IPS-18a (cell line): ENCODE data around the gene POLR3E.

Experiments
- H3K27ac ChIP-seq: one replicate; pipeline ENCODE4 v1.5.1; 2013; ENCODE audit warnings: low read length
- H3K27me3 ChIP-seq: one replicate; pipeline ENCODE4 v1.6.1; 2013; ENCODE audit warnings: mild to moderate bottlenecking, low read length; ENCODE audit not compliant: control insufficient read depth, insufficient read depth
- H3K36me3 ChIP-seq: one replicate; pipeline ENCODE4 v1.6.1; 2013; ENCODE audit warnings: low read depth, low read length; ENCODE audit not compliant: control insufficient read depth
- H3K4me1 ChIP-seq: one replicate; pipeline ENCODE4 v1.6.1; 2013; ENCODE audit warnings: low read depth, low read length; ENCODE audit not compliant: control insufficient read depth
- H3K4me3 ChIP-seq: one replicate; pipeline ENCODE4 v1.5.1; 2013; ENCODE audit warnings: low read length
- H3K9ac ChIP-seq: one replicate; pipeline ENCODE4 v1.6.1; 2013; ENCODE audit warnings: mild to moderate bottlenecking, low read length, moderate library complexity
- H3K9me3 ChIP-seq: one replicate; pipeline ENCODE4 v1.6.1; 2013; ENCODE audit warnings: low read depth, low read length; ENCODE audit not compliant: control insufficient read depth

The POLR3E gene

DNA sequence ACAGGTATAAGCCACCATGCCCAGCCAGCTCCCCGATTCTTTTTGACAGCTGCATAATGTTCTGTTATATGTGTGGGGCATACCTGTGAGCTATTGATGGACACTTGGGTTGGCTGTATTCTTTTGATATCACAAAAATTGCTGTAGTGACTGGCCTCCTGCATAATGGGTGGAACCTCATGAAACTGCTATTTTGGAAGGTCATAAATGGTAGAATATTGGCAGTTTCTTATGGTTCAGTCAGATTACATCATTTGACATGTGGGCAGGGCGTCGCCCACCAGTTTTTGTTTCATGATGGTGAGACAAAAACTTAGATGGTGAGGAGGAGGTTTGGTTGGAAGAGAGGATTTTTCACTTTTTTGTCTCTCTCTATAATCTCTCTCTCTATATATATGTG is 26.7 kb upstream of the POLR3E start:
- H3K36me3 ChIP-seq: peaks cover 6% of the 10 kb centered on the region

DNA sequence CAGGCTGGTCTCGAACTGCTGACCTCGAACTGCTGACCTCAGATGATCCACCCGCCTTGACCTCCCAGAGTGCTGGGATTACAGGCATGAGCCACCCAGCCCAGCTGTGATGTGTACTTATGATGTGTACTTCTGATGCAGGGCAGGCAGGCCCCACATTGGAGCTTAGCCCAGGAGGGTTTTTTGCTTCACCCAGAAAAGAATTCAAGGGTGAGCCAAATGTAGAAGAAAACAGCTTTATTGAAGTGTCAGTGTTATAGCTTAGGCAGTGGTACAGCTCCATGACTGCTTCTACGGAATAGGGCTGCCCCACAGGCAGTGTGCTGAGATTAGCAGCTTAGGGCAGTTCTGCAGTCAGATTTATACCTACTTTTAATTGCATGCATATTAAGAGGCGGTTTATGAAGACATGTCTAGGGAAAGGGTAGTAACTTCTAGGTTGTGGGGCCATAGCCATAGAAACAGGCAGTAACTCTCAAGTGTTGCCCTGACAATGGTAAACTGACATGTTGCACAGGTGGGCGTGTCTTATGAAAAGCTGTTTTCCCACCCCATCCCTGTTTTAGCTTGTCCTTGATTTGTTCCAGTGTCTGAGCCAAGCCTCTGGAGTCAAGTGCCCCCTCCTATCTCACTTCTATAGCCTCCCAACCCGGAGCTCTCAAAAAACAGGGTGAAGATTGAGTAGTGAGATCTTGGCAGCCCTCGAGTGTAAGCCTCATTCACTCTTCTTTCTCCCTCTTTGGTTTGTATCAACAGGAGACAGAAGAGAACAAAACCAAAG is 24.1 kb upstream of the POLR3E start:
- H3K9ac ChIP-seq: no peak overlapping the region
- peaks cover 6% of the 10 kb centered on the region for H3K36me3 ChIP-seq
- no peaks in the 10 kb centered on the region for H3K27me3 ChIP-seq
- no peaks in the 10 kb centered on the region for H3K4me1 ChIP-seq
- no peaks in the 10 kb centered on the region for H3K9me3 ChIP-seq
- no peak overlapping the region for H3K4me3 ChIP-seq
- H3K27ac ChIP-seq: no peak overlapping the region

More for the DNA sequence above, 26.7 kb upstream of the POLR3E start:
- Histone ChIP-seq H3K9ac (no peak overlapping the region), H3K9me3 (no peaks in the 10 kb centered on the region), H3K27ac (no peak overlapping the region), H3K4me3 (no peak overlapping the region), H3K4me1 (no peaks in the 10 kb centered on the region), H3K27me3 (no peaks in the 10 kb centered on the region)

- H3K9ac ChIP-seq: no peak overlapping the region
Measured at GRCh38 chr16:22274916-22275315, 22.3 kb upstream of the POLR3E start.

GRCh38 chr16:22278441-22279230 is 18.6 kb upstream of the POLR3E start:
- no peaks in the 10 kb centered on the region for H3K9me3 ChIP-seq
- no peaks in the 10 kb centered on the region for H3K4me1 ChIP-seq
- peaks cover 9% of the 10 kb centered on the region for H3K36me3 ChIP-seq
- H3K27me3 ChIP-seq: no peaks in the 10 kb centered on the region
- no peak overlapping the region for H3K9ac ChIP-seq
- no peak overlapping the region for H3K4me3 ChIP-seq
- no peak overlapping the region for H3K27ac ChIP-seq

More at GRCh38 chr16:22274916-22275315, 22.3 kb upstream of the POLR3E start:
- H3K4me1 ChIP-seq: no peaks in the 10 kb centered on the region
- H3K9me3 ChIP-seq: no peaks in the 10 kb centered on the region
- no peak overlapping the region for H3K27ac ChIP-seq
- H3K27me3 ChIP-seq: no peaks in the 10 kb centered on the region
- H3K4me3 ChIP-seq: no peak overlapping the region
- peaks cover 6% of the 10 kb centered on the region for H3K36me3 ChIP-seq

GRCh38 chr16:22282254-22282892 is 14.8 kb upstream of the POLR3E start:
- Histone ChIP-seq H3K27ac (no peak overlapping the region), H3K27me3 (no peaks in the 10 kb centered on the region), H3K9ac (no peak overlapping the region), H3K4me1 (peaks cover 7% of the 10 kb centered on the region), H3K9me3 (no peaks in the 10 kb centered on the region), H3K4me3 (no peak overlapping the region), H3K36me3 (peaks cover 6% of the 10 kb centered on the region)

- peaks cover 7% of the 10 kb centered on the region for H3K4me1 ChIP-seq
- H3K4me3 ChIP-seq: no peak overlapping the region
- no peak overlapping the region for H3K27ac ChIP-seq
- no peak overlapping the region for H3K9ac ChIP-seq
- no peaks in the 10 kb centered on the region for H3K27me3 ChIP-seq
- no peaks in the 10 kb centered on the region for H3K9me3 ChIP-seq
- H3K36me3 ChIP-seq: peaks cover 6% of the 10 kb centered on the region
Measured at GRCh38 chr16:22284637-22285036, 12.6 kb upstream of the POLR3E start.

DNA sequence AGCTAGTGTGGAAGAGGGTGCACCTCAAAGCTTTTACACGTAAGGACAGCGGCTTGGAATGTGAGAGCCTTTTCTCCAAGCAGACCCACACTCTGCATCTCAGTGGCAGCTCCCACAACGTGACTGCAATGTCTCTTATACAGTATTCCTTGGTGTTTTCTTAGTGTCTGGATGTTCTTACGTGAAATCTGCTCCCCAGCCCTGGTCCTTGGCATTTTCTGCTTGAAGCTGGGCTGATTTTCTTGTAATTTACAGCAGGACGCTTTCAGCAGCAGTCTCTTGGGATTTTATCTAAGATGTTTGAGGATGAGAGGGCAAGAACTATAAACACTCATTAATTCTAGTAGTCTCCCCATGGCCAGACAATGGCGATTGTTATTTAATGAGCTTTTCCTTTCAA is 12.1 kb upstream of the POLR3E start:
- Histone ChIP-seq H3K4me3 (no peak overlapping the region), H3K36me3 (peaks cover 6% of the 10 kb centered on the region), H3K4me1 (peaks cover 7% of the 10 kb centered on the region), H3K9ac (no peak overlapping the region), H3K27me3 (no peaks in the 10 kb centered on the region), H3K27ac (no peak overlapping the region), H3K9me3 (no peaks in the 10 kb centered on the region)

DNA sequence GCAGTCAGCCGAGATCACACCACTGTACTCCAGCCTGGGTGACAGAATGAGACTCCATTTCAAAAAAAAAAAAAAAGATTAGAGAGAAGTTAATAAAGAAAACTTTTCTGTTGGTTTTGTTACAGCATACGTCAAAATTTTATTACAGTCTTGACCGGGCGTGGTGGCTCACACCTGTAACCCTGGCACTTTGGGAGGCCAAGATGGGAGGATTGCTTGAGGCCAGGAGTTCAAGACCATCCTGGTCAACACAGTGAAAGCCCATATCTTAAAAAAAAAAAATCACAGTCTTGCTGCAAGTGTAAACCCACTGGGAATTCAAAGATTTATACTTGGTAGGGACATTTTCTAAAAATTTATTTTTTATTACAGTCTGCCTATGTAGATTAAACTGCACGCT is 6.2 kb upstream of the POLR3E start:
- H3K27me3 ChIP-seq: no peaks in the 10 kb centered on the region

DNA sequence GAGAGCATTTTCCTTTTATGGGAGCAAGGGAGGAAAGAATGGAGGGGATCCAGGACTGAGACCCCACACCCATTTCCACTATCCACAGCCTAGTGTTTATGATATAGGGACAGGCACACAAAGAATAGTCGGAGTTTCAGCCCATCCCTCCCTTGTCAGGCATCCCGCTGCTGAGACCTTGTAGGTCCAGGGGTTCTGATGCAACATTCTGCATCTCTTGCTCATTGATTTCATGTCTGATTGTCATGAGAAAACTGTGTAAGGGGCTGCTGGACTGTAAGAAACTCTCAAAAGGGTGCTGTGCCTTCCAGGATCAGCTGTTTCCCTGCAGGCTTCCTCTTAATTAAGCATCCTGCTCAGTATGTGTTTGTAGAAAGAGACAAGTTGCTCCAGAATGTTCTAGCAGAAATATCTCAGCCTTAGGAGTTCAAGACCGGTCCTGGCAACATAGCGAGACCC is 5.3 kb upstream of the POLR3E start:
- Histone ChIP-seq H3K27me3 (no peaks in the 10 kb centered on the region), H3K36me3 (no peaks in the 10 kb centered on the region), H3K27ac (no peak overlapping the region), H3K4me1 (no peaks in the 10 kb centered on the region), H3K4me3 (no peak overlapping the region), H3K9me3 (no peaks in the 10 kb centered on the region), H3K9ac (no peak overlapping the region)

More for the DNA sequence above, 6.2 kb upstream of the POLR3E start:
- Histone ChIP-seq H3K9ac (no peak overlapping the region), H3K36me3 (no peaks in the 10 kb centered on the region), H3K4me1 (no peaks in the 10 kb centered on the region), H3K27ac (no peak overlapping the region), H3K9me3 (no peaks in the 10 kb centered on the region), H3K4me3 (no peak overlapping the region)

- H3K36me3 ChIP-seq: no peaks in the 10 kb centered on the region
- no peak overlapping the region for H3K27ac ChIP-seq
- H3K9me3 ChIP-seq: no peaks in the 10 kb centered on the region
- H3K4me1 ChIP-seq: no peaks in the 10 kb centered on the region
- H3K9ac ChIP-seq: no peak overlapping the region
- no peak overlapping the region for H3K4me3 ChIP-seq
- no peaks in the 10 kb centered on the region for H3K27me3 ChIP-seq
Measured at GRCh38 chr16:22292320-22292719, 4.9 kb upstream of the POLR3E start.
